Upper lobe of left lung (tissue), 6 donors: ENCODE results near the gene HIP1. TPM values are rescaled to one million over a fixed set of nuclear protein-coding genes. Genes with fewer than 3 reads are reported as not detected.
"Not testable (repeated sequence)": the region's sequence is repeated elsewhere in the genome, so short reads cannot be mapped to it uniquely, and the experiment has no call there.

ENCODE experiments used
- ATAC-seq, 2 donors: fragments of 200-7000 bp; cut with Tn5 transposase; one replicate each; pipeline ENCODE4 v1.9.1; 2022; ENCODE audit warnings: mild to moderate bottlenecking in 2 of 2, moderate library complexity in 2 of 2; ENCODE audit not compliant: low FRiP score in 2 of 2
- DNase-seq, 2 donors: peaks; one replicate each; pipeline ENCODE4 v3.0.0-alpha.2; 2019 to 2020
- H3K27ac ChIP-seq, 4 donors: fragments of 200-600 bp; sonication (generic); one replicate each; pipeline ENCODE4 v1.5.1; 2016 to 2019
- H3K27me3 ChIP-seq, 4 donors: fragments of 200-600 bp; sonication (generic); one replicate each; pipeline ENCODE4 v1.5.1; 2017 to 2019
- H3K36me3 ChIP-seq, 4 donors: fragments of 200-600 bp; sonication (generic); one replicate each; pipeline ENCODE4 v1.5.1; 2016 to 2019
- H3K4me1 ChIP-seq, 4 donors: fragments of 200-600 bp; sonication (generic); one replicate each; pipeline ENCODE4 v1.5.1; 2018 to 2019
- H3K4me3 ChIP-seq, 4 donors: fragments of 200-600 bp; sonication (generic); one replicate each; pipeline ENCODE4 v1.5.1; 2017 to 2019; ENCODE audit warnings: mild to moderate bottlenecking in 2 of 4, moderate library complexity in 1 of 4
- H3K9me3 ChIP-seq, 4 donors: fragments of 200-600 bp; sonication (generic); one replicate each; pipeline ENCODE4 v1.5.1; 2018 to 2019
- CTCF ChIP-seq, 6 experiments: fragments of 450-650 bp in 4 of 6; fragments of 200-600 bp in 2 of 6; sonication (generic) in 2 of 6; IDR thresholded peaks; one replicate each; pipeline ENCODE4 v1.5.1; 2016 to 2019; ENCODE audit warnings: antibody characterized with exemption in 6 of 6
- EP300 ChIP-seq, 4 donors: sonication (generic); formaldehyde crosslinking; IDR thresholded peaks; one replicate each; pipeline ENCODE4 v1.5.1; 2017; ENCODE audit warnings: antibody characterized with exemption in 4 of 4, control low read depth in 2 of 4
- POLR2A ChIP-seq, 4 donors: fragments of 450-650 bp; IDR thresholded peaks; one replicate each; pipeline ENCODE4 v1.5.1; 2016 to 2017; ENCODE audit warnings: antibody characterized with exemption in 4 of 4, mild to moderate bottlenecking in 2 of 4
- POLR2AphosphoS5 ChIP-seq, 2 donors: sonication (generic); formaldehyde crosslinking; IDR thresholded peaks; one replicate each; pipeline ENCODE4 v1.5.1; 2017; ENCODE audit warnings: antibody characterized with exemption in 2 of 2
- WGBS, 2 donors: methylation state at CpG; one replicate each; pipeline ENCODE4 v1.1.5; 2017 to 2018; 5-methylcytosine and 5-hydroxymethylcytosine counted together
- total RNA-seq, 6 donors: library from RNA; depleted of rRNA in 4 of 6; stranded (reverse); fragments of >200 nt in 4 of 6; gene quantifications; one replicate each; pipeline versions ENCODE4 v1.1.0 to v1.2.1, GENCODE V29; 2016 to 2021
- donor health status: DM: no; HTN: no; CAD: no; lungs with moderate emphysema.
- donor health status: DM: no; HTN: yes; CAD: no; lungs with severe emphysema.

HIP1 gene
- total RNA-seq, 6 donors from 2014 or later = 43.9 to 66.0 (median 55.2) TPM

GRCh38 chr7:75595766-75596165 is 143.0 kb downstream of the HIP1 start:
- Histone ChIP-seq H3K27me3 (no peaks in the 10 kb centered on the region), H3K4me1 (peaks cover 5 to 15% (median 12%) of the 10 kb centered on the region in 4 donors), H3K9me3 (no peaks in the 10 kb centered on the region), H3K27ac (no peak overlapping the region), H3K36me3 (peaks cover 0 to 62% (median 37%) of the 10 kb centered on the region in 4 donors), H3K4me3 (no peak overlapping the region)
- TF ChIP-seq EP300 (IDR thresholded peaks at IDR 0.05) (no peak), POLR2AphosphoS5 (IDR thresholded peaks at IDR 0.05) (no peak), POLR2A (IDR thresholded peaks at IDR 0.05) (no peak), CTCF (IDR thresholded peaks at IDR 0.05) (no peak)
- 94 to 100% methylated on average over 4 of the region's 4 CpGs for WGBS, 2 donors
- DNase-seq = no peak
- no peak for ATAC-seq

- ATAC-seq, DNase-seq, H3K27me3 ChIP-seq, H3K27ac ChIP-seq, H3K4me1 ChIP-seq, H3K9me3 ChIP-seq, H3K4me3 ChIP-seq: not testable (repeated sequence)
- WGBS, 2 donors = 88 to 94% methylated on average over 11 to 12 of the region's 12 CpGs
- peaks cover 0 to 65% (median 38%) of the 10 kb centered on the region in 4 donors for H3K36me3 ChIP-seq
Measured at GRCh38 chr7:75593500-75594184, 145.1 kb downstream of the HIP1 start.

GRCh38 chr7:75591467-75592255 is 147.1 kb downstream of the HIP1 start:
- Histone ChIP-seq H3K9me3 (no peaks in the 10 kb centered on the region), H3K27me3 (no peaks in the 10 kb centered on the region), H3K36me3 (peaks cover under 1 to 65% (median 29%) of the 10 kb centered on the region in 4 donors), H3K4me1 (no peaks in the 10 kb centered on the region), H3K4me3 (no peak overlapping the region), H3K27ac (no peak overlapping the region)
- ATAC-seq (no peak), DNase-seq (no peak)
- no peak for TF ChIP-seq CTCF (IDR thresholded peaks at IDR 0.05)
- TF ChIP-seq POLR2A (IDR thresholded peaks at IDR 0.05) = no peak
- TF ChIP-seq POLR2AphosphoS5 (IDR thresholded peaks at IDR 0.05) = no peak
- TF ChIP-seq EP300 (IDR thresholded peaks at IDR 0.05) = no peak
- WGBS, 2 donors = 91 to 96% methylated on average over 5 of the region's 5 CpGs

- 93 to 98% methylated on average over 2 of the region's 2 CpGs for WGBS, 2 donors
- TF ChIP-seq POLR2AphosphoS5 (IDR thresholded peaks at IDR 0.05) = no peak
- no peak for TF ChIP-seq EP300 (IDR thresholded peaks at IDR 0.05)
- no peak for TF ChIP-seq CTCF (IDR thresholded peaks at IDR 0.05)
- no peak for TF ChIP-seq POLR2A (IDR thresholded peaks at IDR 0.05)
- Histone ChIP-seq H3K9me3 (no peaks in the 10 kb centered on the region), H3K4me1 (no peaks in the 10 kb centered on the region), H3K27me3 (no peaks in the 10 kb centered on the region), H3K4me3 (no peak overlapping the region), H3K36me3 (peaks cover 9 to 66% (median 33%) of the 10 kb centered on the region in 4 donors), H3K27ac (no peak overlapping the region)
- no peak for DNase-seq
- no peak for ATAC-seq
Measured at GRCh38 chr7:75590373-75591005, 148.3 kb downstream of the HIP1 start.

GRCh38 chr7:75584354-75584753 is 154.4 kb downstream of the HIP1 start:
- Histone ChIP-seq H3K4me1 (no peaks in the 10 kb centered on the region), H3K36me3 (peaks cover 9 to 83% (median 70%) of the 10 kb centered on the region in 4 donors), H3K27me3 (no peaks in the 10 kb centered on the region), H3K27ac (no peak overlapping the region), H3K9me3 (no peaks in the 10 kb centered on the region), H3K4me3 (no peak overlapping the region)
- DNase-seq (no peak), ATAC-seq (no peak)
- 74 to 79% methylated on average over 5 of the region's 5 CpGs for WGBS, 2 donors
- TF ChIP-seq POLR2A (IDR thresholded peaks at IDR 0.05) (no peak), POLR2AphosphoS5 (IDR thresholded peaks at IDR 0.05) (no peak), EP300 (IDR thresholded peaks at IDR 0.05) (no peak), CTCF (IDR thresholded peaks at IDR 0.05) (no peak)
